Inflammatory macrophage treated with lipopolysaccharide for 1 hour (primary cell): ENCODE measurements around the gene MMP10.

Experiments
- DNase-seq, 2 donors: peaks; one replicate each; pipeline ENCODE4 v3.0.0-alpha.2; 2020 to 2022

The MMP10 gene

GRCh38 chr11:102724904-102725500 is 55.4 kb downstream of the MMP10 start, which contains the start of gene MMP8:
Gene MMP8, minus strand, starts transcription at chr11:102724954. Its CDS starts 99 bp downstream, at chr11:102724855.
- DNase-seq, result peak in 1 of 2 donors; percentile 30

GRCh38 chr11:102722821-102723220 is 57.6 kb downstream of the MMP10 start:
- DNase-seq, result peak; percentile 81 to 93
